Raji (cell line): ENCODE data around the gene PRSS50.

Experiments
- POLR2A ChIP-seq: IDR thresholded peaks from 2 replicates; pipeline ENCODE4 v1.6.1; 2011; ENCODE audit warnings: low read depth, low read length, control low read depth; ENCODE audit not compliant: insufficient read depth

Gene PRSS50

DNA sequence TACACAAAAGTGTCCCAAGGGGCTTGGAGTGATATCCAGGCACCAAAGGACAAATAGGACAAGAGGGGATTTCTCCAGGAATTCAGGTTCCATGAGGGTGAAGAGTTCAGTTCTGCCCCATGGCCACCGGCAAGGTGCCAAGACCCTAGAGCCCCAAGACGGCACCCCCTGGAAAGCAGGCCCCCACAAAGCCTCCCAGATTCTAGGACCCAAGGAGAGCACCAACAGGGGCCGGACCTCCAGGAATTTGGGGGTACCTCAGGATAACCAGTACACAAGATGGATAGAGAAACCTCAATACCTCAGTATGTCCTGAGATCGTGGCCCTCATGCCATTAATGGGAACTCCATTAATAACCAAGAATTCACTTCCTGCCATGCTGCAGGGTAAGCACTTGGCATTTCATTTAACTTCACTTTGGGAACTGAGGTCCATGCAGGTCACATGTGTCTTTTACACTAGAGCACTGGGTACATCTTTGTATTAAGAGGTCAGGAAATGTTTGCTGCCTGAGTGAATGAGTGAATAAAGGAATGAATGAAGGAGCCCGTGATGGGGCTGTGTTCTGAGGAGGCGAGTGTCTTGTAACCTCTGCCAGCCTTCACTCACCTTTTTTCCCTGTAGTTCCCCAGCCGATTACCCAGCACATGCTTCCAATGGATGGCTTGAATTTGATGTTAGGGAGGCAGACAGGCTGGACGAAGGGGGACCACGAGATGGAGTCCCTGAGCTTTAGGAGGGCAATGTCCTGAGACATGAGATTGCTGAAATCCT is 15.5 kb upstream of the PRSS50 start:
- TF ChIP-seq POLR2A = no peak

DNA sequence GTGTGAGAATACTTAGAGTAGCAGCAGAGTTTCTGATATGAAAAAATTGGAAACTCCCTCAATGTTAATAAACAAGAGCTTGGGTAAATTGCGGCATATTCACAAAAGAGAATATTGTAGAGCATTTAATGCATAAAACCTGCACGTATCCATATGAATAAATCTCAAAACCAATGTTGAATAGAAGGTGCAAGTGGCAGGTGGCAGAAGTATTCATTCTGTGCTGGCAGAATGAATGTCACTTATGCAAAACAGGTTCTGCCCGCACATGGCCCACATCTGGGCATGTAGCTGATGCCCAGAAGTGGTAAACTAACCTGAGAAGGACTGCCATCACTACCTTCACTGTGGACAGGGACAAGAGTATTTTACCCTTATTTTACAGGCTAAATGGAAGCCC is 14.1 kb upstream of the PRSS50 start:
- no peak for TF ChIP-seq POLR2A

GRCh38 chr3:46730819-46731218 is 13.2 kb upstream of the PRSS50 start:
- no peak for TF ChIP-seq POLR2A

DNA sequence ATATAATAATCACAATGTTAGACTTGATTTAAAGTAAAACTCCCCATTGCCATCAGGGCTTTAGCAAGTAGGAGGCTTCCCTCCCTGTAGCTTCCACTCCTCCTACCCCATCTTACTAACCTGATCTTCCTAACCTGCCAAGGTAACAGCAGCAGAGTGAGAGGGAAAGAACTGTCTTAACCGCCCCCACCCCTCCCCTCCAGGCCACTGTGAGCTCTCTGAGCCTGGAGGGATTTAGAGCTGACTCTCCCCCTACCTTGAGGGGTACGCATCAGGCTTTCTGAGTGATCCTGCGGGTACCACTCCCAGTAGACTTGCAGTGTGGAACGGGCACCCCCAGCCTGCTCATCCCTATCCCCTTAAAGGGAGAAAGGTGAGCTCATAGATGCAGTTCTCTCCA is 11.4 kb upstream of the PRSS50 start:
- TF ChIP-seq POLR2A = no peak

GRCh38 chr3:46725621-46726314 is 8.1 kb upstream of the PRSS50 start:
- TF ChIP-seq POLR2A = no peak

GRCh38 chr3:46724424-46724823 is 6.8 kb upstream of the PRSS50 start:
- TF ChIP-seq POLR2A = no peak

- no peak for TF ChIP-seq POLR2A
Measured at GRCh38 chr3:46722443-46722842, 4.8 kb upstream of the PRSS50 start.

- no peak for TF ChIP-seq POLR2A
Measured at GRCh38 chr3:46721009-46721408, 3.3 kb upstream of the PRSS50 start.

DNA sequence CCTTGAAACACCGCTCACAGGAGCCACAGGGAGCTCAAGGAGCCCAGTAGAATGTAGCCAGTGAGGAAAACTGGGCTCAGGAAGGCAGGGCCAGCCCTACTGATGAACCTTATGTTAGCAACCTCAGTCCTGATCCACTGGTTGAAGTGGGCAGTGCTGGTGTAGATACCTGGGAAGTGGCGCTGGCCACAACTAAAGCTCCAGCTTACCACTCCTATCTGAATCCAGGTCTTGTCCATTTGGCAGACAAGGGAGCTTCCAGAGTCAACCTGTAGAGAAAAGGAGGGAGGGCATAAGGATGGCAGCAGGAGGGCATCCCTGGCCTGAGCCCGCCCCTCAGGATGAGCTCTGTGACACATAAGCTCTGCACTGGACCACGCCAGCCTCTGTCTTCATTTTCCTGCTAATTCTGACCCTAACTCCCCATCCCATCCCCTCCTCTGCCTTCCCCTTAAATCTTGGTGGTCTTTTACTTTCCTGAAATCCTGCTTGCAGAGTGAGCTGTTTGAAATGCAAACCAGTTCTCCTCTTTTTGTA is 2.1 kb upstream of the PRSS50 start:
- TF ChIP-seq POLR2A = no peak

DNA sequence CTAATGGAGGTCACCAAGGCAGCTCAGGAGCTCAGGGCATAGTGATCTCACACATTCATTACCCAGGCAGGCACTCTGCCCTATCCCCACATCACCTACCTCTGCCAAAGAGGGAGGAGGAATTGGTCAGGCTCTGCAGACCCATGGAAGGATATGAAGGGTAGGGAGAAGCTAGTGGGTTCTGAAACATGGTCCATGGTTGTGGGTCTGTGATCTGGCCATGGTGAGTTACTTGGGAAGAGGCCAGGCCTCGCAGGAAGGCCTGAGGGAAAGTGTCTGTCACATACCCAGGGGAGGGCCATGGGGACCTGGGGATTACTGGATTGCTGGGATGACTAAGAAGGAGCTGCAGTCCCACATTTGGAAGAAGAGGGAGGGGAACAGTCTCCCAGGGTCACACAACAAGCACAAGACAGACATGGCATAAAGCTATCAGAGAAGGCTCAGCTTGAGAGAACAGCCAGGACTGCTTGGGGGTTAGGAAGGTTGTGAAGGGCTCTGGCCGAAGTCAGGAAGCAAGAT is 1.4 kb upstream of the PRSS50 start:
- no peak for TF ChIP-seq POLR2A

DNA sequence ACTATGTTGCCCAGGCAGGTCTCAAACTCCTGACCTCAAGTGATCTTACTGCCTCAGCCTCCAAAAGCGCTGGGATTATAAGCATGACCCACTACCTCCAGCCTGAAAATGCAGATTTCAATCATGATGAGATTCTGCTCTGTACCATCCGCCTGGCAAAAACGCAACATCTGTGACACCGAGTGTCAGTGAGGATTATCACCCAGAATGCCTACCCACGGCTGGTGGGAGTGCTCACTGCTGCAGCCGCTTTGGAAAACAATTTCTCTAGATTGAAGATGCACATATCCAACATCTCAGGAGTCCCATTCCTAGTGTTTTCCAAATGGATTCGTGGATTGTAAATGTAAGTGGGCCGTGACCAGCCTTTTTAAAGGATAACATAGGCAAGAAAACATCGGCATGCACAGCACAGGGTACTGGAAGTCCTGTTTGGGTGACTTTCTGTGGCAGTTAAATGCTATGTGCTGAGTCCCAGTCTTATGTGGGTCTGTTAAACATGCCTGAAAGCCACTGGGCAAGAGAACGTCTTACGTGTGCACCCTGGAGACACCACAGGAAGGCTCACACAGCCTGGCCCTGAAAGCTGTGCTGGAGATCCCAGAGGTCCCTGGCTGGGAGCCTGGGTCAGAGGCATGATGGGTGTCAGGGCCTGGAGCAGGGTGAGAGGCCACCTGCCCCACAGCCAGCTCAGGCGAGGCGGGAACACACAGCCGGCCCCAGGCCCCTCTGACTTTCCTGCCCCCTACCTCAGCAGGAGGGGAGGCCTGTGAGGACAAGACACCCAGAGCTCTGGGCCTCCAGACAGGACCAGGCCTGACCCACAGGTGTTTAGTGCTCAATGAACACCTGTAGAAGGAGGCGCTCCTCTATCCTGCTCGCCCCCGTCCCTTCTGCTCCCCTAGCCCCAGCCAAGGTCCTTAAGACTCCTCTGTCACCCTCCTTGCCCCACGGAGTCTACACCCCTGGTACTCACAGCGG is 918 bp downstream of the PRSS50 start:
- TF ChIP-seq POLR2A = no peak

GRCh38 chr3:46715507-46716175 is 2.0 kb downstream of the PRSS50 start:
- TF ChIP-seq POLR2A = no peak

GRCh38 chr3:46714728-46715506 is 2.8 kb downstream of the PRSS50 start:
- TF ChIP-seq POLR2A = no peak

GRCh38 chr3:46713898-46714552 is 3.6 kb downstream of the PRSS50 start:
- no peak for TF ChIP-seq POLR2A
